OCI-LY1 (cell line): ENCODE data around the gene TMEM26.

Source experiments
- H2AFZ ChIP-seq: fragments of 200-600 bp; sonication (generic), shearing (Covaris generic); 2 replicates; pipeline ENCODE4 v1.6.0; 2014; ENCODE audit warnings: antibody characterized with exemption, mild to moderate bottlenecking, low read length
- H3F3A ChIP-seq: fragments of 200-600 bp; sonication (generic), shearing (Covaris generic); 2 replicates; pipeline ENCODE4 v1.6.0; 2014; ENCODE audit warnings: mild to moderate bottlenecking, antibody characterized with exemption, low read length, moderate library complexity; ENCODE audit not compliant: insufficient read depth
- H3K27ac ChIP-seq: fragments of 200-600 bp; sonication (generic); 2 replicates; pipeline ENCODE4 v1.5.1; 2014; ENCODE audit warnings: low read length, mixed run types, mild to moderate bottlenecking, low read depth; ENCODE audit not compliant: poor library complexity, severe bottlenecking
- H3K27me3 ChIP-seq: fragments of 200-600 bp; sonication (generic); 2 replicates; pipeline ENCODE4 v1.6.0; 2014; ENCODE audit warnings: antibody characterized with exemption, mild to moderate bottlenecking, low read length, moderate library complexity; ENCODE audit not compliant: insufficient read depth
- H3K36me3 ChIP-seq: fragments of 200-600 bp; sonication (generic); 2 replicates; pipeline ENCODE4 v1.6.1; 2014; ENCODE audit warnings: mild to moderate bottlenecking, antibody characterized with exemption, low read length, moderate library complexity, mixed read lengths; ENCODE audit not compliant: insufficient read depth
- H3K4me1 ChIP-seq: fragments of 200-600 bp; sonication (generic); 2 replicates; pipeline ENCODE4 v1.5.1; 2014; ENCODE audit warnings: mild to moderate bottlenecking, low read length, moderate library complexity; ENCODE audit not compliant: insufficient read depth, severe bottlenecking
- H3K4me2 ChIP-seq: fragments of 200-600 bp; sonication (generic), shearing (Covaris generic); 2 replicates; pipeline ENCODE4 v1.6.1; 2014; ENCODE audit warnings: low read length
- H3K4me3 ChIP-seq: fragments of 200-600 bp; sonication (generic); 2 replicates; pipeline ENCODE4 v1.5.1; 2014; ENCODE audit warnings: low read length, low read depth, mild to moderate bottlenecking, mixed read lengths; ENCODE audit not compliant: poor library complexity, severe bottlenecking
- H3K79me2 ChIP-seq: fragments of 200-600 bp; shearing (Covaris generic); 2 replicates; pipeline ENCODE4 v1.6.1; 2016; ENCODE audit warnings: mixed run types, low read length, mixed read lengths; ENCODE audit not compliant: insufficient read depth
- H3K9ac ChIP-seq: fragments of 200-600 bp; sonication (generic), shearing (Covaris generic); 2 replicates; pipeline ENCODE4 v1.6.1; 2014; ENCODE audit warnings: mild to moderate bottlenecking, low read length, mixed read lengths
- H3K9me2 ChIP-seq: fragments of 200-600 bp; sonication (generic), shearing (Covaris generic); 2 replicates; pipeline ENCODE4 v1.6.1; 2014; ENCODE audit warnings: low read depth, mild to moderate bottlenecking, low read length, mixed read lengths
- H3K9me3 ChIP-seq: fragments of 200-600 bp; shearing (Covaris generic); 2 replicates; pipeline ENCODE4 v1.6.1; 2014; ENCODE audit warnings: low read length, mixed read lengths
- H4K20me1 ChIP-seq: fragments of 200-600 bp; sonication (generic), shearing (Covaris generic); 2 replicates; pipeline ENCODE4 v1.6.0; 2016; ENCODE audit warnings: mild to moderate bottlenecking, low read length; ENCODE audit not compliant: insufficient read depth
- CTCF ChIP-seq: fragments of 200-600 bp; sonication (generic), shearing (Covaris generic); IDR thresholded peaks from 2 replicates; pipeline ENCODE4 v1.5.1; 2017; ENCODE audit warnings: mild to moderate bottlenecking, antibody characterized with exemption, low read length, moderate library complexity, mixed read lengths
- EZH2 ChIP-seq: fragments of 200-600 bp; sonication (generic), shearing (Covaris generic); IDR thresholded peaks from 2 replicates; pipeline ENCODE4 v1.8.0; 2017; ENCODE audit warnings: borderline replicate concordance, mixed run types, mild to moderate bottlenecking, antibody characterized with exemption, low read length, moderate library complexity, mixed read lengths

TMEM26 gene

GRCh38 chr10:61366365-61366764, 86.8 kb downstream of the TMEM26 start:
- no peak overlapping the region for H3K27ac ChIP-seq
- no peak overlapping the region for H3K4me3 ChIP-seq
- no peak overlapping the region for H3K9ac ChIP-seq
- no peaks in the 10 kb centered on the region for H3K79me2 ChIP-seq
- TF ChIP-seq CTCF (no peak), EZH2 (no peak)
- no peaks in the 10 kb centered on the region for H3K4me1 ChIP-seq
- no peaks in the 10 kb centered on the region for H4K20me1 ChIP-seq
- no peaks in the 10 kb centered on the region for H3K36me3 ChIP-seq
- no peaks in the 10 kb centered on the region for H3F3A ChIP-seq
- H3K27me3 ChIP-seq = no peaks in the 10 kb centered on the region
- H3K4me2 ChIP-seq = no peak overlapping the region
- no peaks in the 10 kb centered on the region for H3K9me3 ChIP-seq
- no peak overlapping the region for H2AFZ ChIP-seq
- H3K9me2 ChIP-seq = no peaks in the 10 kb centered on the region

- H3K36me3 ChIP-seq = no peaks in the 10 kb centered on the region
- H3K4me3 ChIP-seq = no peak overlapping the region
Measured at GRCh38 chr10:61364619-61365018, 88.6 kb downstream of the TMEM26 start.

GRCh38 chr10:61363006-61363405, 90.2 kb downstream of the TMEM26 start:
- Histone ChIP-seq H4K20me1 (no peaks in the 10 kb centered on the region), H3K9ac (no peak overlapping the region), H3K9me3 (no peaks in the 10 kb centered on the region), H3F3A (no peaks in the 10 kb centered on the region), H3K36me3 (no peaks in the 10 kb centered on the region), H3K4me2 (no peak overlapping the region), H3K27me3 (no peaks in the 10 kb centered on the region), H3K4me1 (no peaks in the 10 kb centered on the region), H2AFZ (no peak overlapping the region), H3K79me2 (no peaks in the 10 kb centered on the region), H3K4me3 (no peak overlapping the region), H3K27ac (no peak overlapping the region), H3K9me2 (no peaks in the 10 kb centered on the region)
- TF ChIP-seq CTCF (no peak), EZH2 (no peak)

More at GRCh38 chr10:61364619-61365018, 88.6 kb downstream of the TMEM26 start:
- no peak overlapping the region for H3K9ac ChIP-seq
- no peak overlapping the region for H3K4me2 ChIP-seq
- no peaks in the 10 kb centered on the region for H3K9me2 ChIP-seq
- no peaks in the 10 kb centered on the region for H3K9me3 ChIP-seq
- no peak overlapping the region for H3K27ac ChIP-seq
- no peaks in the 10 kb centered on the region for H4K20me1 ChIP-seq
- no peaks in the 10 kb centered on the region for H3K27me3 ChIP-seq
- H3K79me2 ChIP-seq = no peaks in the 10 kb centered on the region
- H3K4me1 ChIP-seq = no peaks in the 10 kb centered on the region
- no peak overlapping the region for H2AFZ ChIP-seq
- TF ChIP-seq EZH2 (no peak), CTCF (no peak)
- H3F3A ChIP-seq = no peaks in the 10 kb centered on the region
